Activated T-cell treated with anti-CD3 and anti-CD28 coated beads, Interleukin-2, amount 50 U/mL, for 72 hours (primary cell): ENCODE measurements around the gene TRAF3. TPM values are rescaled to one million over a fixed set of nuclear protein-coding genes. Genes with fewer than 3 reads are reported as not detected.
"Not testable (repeated sequence)": the region's sequence is repeated elsewhere in the genome, so short reads cannot be mapped to it uniquely, and the experiment has no call there.

ENCODE experiments used
- ATAC-seq, 2 donors: fragments of 150-1000 bp; cut with Tn5 transposase; replicated peaks in 1 of 2; 2 replicates each; pipeline ENCODE4 v1.10.0; 2021; ENCODE audit warnings: moderate library complexity in 2 of 2, mild to moderate bottlenecking in 1 of 2
- DNase-seq, 2 donors: peaks; one replicate each; pipeline ENCODE4 v3.0.0; 2021 to 2022; ENCODE audit warnings: mixed read lengths in 1 of 2
- H3K27ac Mint-ChIP-seq: one replicate; pipeline ENCODE4 v1.8.0; 2022; ENCODE audit warnings: mild to moderate bottlenecking, moderate library complexity, mixed read lengths
- H3K27me3 Mint-ChIP-seq: one replicate; pipeline ENCODE4 v1.8.0; 2022; ENCODE audit warnings: low read depth, mixed read lengths
- H3K36me3 Mint-ChIP-seq, 2 donors: one replicate each; pipeline ENCODE4 v1.8.0; 2022; ENCODE audit warnings: mixed read lengths in 2 of 2, mild to moderate bottlenecking in 1 of 2; ENCODE audit not compliant: insufficient read depth in 2 of 2
- H3K4me1 Mint-ChIP-seq: one replicate; pipeline ENCODE4 v1.8.0; 2022; ENCODE audit warnings: low read depth, mixed read lengths
- H3K4me3 Mint-ChIP-seq, 2 donors: one replicate each; pipeline ENCODE4 v1.8.0; 2022; ENCODE audit warnings: mild to moderate bottlenecking in 2 of 2, mixed read lengths in 2 of 2, moderate library complexity in 2 of 2
- H3K9me3 Mint-ChIP-seq, 2 donors: one replicate each; pipeline ENCODE4 v1.8.0; 2022; ENCODE audit warnings: mixed read lengths in 2 of 2
- total RNA-seq, 2 donors: library from RNA; stranded (reverse); gene quantifications; one replicate each; pipeline ENCODE4 v1.2.3, GENCODE V29; 2022

TRAF3 gene
- total RNA-seq, 2 donors from 2014 or later: 123 to 137 TPM

DNA sequence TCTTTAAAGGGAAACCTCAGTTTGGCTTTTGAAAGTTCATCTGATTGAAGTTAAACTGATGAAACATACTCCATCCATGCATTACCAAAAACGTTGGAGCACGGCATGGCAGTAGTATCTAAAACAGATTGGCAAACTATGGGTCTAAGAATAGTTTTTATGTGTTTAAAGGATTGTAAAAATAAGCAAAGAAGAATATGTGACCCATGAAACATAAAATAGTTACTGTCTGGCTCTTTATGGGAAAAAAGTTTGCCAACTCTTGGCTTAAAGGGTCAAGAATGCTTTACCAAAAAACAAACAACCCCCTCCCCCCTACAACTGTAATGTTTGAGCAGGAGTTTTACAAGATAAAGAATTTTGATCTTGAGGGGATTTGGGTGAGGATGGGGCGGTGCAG lies 32.6 kb downstream of the TRAF3 start:
- no peak for ATAC-seq
- Mint-ChIP-seq H3K36me3 (peaks cover 15 to 47% of the 10 kb centered on the region in 2 donors), H3K27ac (peak overlapping the region; percentile 93), H3K4me3 (peak overlapping the region; percentile 64 to 70), H3K9me3 (no peaks in the 10 kb centered on the region), H3K4me1 (peaks cover 95% of the 10 kb centered on the region), H3K27me3 (no peaks in the 10 kb centered on the region)
- DNase-seq: no peak

DNA sequence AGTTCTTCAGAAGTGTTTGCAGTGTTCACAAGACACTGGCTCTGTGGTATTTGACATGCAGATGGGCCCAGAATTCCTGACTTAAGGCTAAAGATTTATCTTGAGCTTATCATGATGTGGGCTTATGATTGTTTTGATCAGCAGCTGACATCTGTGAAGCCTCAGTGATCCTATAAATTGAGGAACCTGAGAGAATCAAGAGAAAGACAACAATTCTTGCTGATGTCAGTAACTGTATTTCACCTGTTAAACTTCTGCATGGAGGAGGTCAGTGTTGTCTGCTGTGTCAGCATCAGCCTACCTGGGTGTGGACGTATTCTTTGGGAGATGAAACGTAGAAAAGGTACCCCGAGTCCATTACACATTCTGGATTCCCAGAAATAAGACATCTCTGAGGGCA lies 33.3 kb downstream of the TRAF3 start:
- Mint-ChIP-seq H3K9me3 (peaks cover 0 to under 1% of the 10 kb centered on the region in 2 donors), H3K27me3 (no peaks in the 10 kb centered on the region), H3K4me3 (peak overlapping the region; percentile 64 to 70), H3K4me1 (peaks cover 95% of the 10 kb centered on the region), H3K27ac (peak overlapping the region; percentile 93), H3K36me3 (peaks cover 19 to 47% of the 10 kb centered on the region in 2 donors)
- ATAC-seq (no peak), DNase-seq (no peak)

DNA sequence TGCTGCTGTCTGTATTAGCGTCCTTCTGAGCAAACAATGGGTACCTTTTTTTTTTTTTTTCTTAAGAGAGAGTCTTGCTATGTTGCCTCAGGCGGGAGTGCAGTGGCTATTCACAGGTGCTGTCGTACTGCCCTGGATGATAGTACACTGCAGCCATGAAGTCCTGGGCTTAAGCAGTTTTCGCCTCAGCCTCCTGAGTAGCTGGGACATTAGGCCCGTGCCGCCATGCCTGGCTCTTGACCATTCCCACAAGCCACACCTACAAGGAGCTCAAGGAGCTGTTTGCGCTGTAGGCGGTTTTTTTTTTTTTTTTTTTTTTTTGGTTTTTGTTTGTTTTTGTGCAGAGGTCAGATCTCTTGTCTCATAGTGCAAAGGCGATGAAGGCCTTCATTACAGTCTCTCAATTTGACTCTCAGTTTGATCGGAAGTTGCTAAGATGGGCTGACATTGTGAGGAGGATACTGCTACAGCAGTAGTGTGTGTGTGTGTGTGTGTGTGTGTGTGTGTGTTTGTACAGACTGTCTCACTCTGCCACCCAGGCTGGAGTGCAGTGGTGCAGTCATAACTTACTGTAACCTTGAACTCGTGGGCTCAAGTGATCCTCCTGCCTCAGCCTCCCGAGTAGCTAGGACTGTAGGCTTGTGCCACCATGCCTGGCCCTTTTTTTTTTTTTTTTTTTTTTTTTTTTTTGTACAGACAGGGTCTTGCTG lies 34.2 kb downstream of the TRAF3 start:
- Mint-ChIP-seq H3K27ac (peak overlapping the region; percentile 31), H3K36me3 (peaks cover 20 to 49% of the 10 kb centered on the region in 2 donors)

DNA sequence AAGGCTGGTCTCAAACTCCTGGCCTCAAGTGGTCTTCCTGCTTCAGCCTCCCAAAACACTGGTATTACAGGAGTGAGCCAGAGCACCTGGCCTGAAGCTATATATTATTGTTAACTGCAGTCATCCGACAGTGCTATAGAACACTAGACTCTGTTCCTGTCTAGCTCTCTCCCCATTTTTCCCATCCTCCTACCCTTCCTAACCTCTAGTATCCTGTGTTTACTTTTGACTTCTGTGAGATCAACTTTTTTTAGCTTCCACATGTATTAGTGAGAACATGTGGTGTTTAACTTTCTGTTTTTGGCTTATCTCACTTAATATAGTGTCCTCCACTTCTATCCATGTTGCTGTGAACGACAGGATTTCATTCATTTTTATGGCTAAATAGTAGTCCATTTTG lies 34.7 kb downstream of the TRAF3 start:
- Mint-ChIP-seq H3K36me3 (peaks cover 22 to 53% of the 10 kb centered on the region in 2 donors), H3K27me3 (no peaks in the 10 kb centered on the region), H3K4me1 (peaks cover 94% of the 10 kb centered on the region), H3K27ac (peak overlapping the region; percentile 3), H3K9me3 (peaks cover 0 to 2% of the 10 kb centered on the region in 2 donors), H3K4me3 (peak overlapping the region; percentile 5 to 34)
- DNase-seq: no peak
- ATAC-seq: no peak

More for the DNA sequence above, 34.2 kb downstream of the TRAF3 start:
- no peaks in the 10 kb centered on the region for H3K27me3 Mint-ChIP-seq
- ATAC-seq (peak; percentile 20 to 63), DNase-seq (no peak)
- H3K4me3 Mint-ChIP-seq: peak overlapping the region; percentile 18 to 27
- H3K4me1 Mint-ChIP-seq: peaks cover 94% of the 10 kb centered on the region
- peaks cover 0 to 2% of the 10 kb centered on the region in 2 donors for H3K9me3 Mint-ChIP-seq

DNA sequence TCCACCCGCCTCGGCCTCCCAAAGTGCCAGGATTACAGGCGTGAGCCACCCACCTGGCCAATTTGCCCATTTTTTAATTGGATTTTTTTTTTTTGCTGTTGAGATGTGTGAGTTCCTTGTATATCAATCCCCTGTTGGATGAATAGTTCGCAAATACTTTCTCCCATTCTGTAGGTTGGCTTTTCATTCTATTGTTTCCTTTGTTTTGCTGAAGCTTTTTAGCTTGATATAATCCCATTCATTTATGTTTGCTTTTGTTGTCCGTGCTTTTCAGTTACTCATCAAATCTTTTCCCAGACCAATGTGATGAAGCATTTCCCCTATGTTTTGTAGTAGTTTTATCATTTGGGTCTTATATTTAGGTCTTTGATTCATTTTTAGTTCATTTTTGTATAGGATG lies 36.4 kb downstream of the TRAF3 start:
- Mint-ChIP-seq H3K9me3 (peaks cover 0 to 2% of the 10 kb centered on the region in 2 donors), H3K36me3 (peaks cover 20 to 50% of the 10 kb centered on the region in 2 donors), H3K27ac (peak overlapping the region; percentile 94), H3K4me3 (peak overlapping the region; percentile 59 to 83), H3K27me3 (no peaks in the 10 kb centered on the region), H3K4me1 (peaks cover 94% of the 10 kb centered on the region)
- no peak for ATAC-seq
- DNase-seq: no peak

DNA sequence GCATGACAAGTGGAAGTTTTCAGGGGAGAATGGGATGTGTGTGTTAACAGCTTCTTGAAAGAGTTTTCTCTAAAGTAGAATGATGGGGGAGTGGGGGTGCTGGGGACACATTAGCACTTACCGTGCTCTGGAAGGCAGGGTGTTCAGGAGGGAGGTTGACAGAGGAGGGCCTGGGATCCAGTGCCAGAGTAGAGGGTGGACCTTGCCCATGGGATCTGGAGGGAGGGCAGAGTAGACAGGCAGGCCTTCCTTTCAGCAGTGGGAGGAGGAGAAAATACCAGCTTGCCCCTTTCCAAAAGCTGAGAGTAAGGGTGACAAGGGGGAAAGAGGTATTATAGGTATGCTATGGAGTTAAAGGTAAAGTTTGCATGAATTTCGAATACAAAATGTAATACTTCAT lies 40.1 kb downstream of the TRAF3 start:
- peak overlapping the region; percentile 33 to 67 for H3K4me3 Mint-ChIP-seq

DNA sequence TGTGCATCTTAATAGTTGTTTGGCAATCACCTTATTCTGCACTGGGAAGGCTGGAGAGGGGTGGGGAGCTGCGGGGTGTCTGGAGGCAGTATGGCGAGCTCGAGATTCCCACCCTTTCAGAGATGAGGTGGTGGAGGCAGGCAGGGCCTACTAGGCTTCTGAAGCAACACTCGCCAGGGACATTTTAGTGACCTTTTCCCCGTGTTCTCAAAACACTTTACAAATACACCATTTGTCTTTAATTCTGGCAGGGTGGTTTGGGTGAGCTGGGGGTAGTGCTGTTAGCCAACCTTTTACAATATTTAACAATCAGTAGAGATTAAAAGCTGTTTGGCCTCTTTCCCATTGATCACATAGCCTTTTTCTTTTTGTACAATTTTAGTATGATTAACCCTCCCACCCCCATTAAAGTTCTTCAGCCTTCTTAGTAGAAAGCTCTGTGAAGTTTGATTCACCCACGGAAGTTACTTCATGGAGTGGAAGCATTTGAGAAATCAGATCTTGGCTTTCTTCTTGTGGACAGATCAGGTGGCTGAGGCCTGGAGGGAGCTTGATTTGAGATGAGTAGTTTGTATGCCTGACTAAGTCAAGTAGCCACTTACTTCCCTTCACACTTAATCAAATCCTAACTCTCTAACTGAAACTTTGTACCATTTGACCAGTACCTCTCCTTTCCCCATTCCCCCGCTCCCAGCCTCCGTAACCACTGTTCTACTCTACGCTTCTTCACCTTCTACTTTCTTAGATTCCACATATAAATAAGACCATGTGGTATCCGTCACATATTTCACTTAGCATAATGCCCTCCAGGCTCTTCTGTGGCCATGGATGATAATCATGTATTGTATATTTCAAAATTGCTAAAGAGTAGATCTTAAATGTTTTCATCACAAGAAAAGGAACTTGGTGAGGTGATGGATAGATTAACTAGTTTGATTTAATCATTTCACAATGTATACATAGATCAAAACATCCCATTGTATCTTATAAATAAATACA lies 41.0 kb downstream of the TRAF3 start:
- ATAC-seq: peak in 1 of 2 donors; percentile 13
- peaks cover 22 to 45% of the 10 kb centered on the region in 2 donors for H3K36me3 Mint-ChIP-seq

More for the DNA sequence above, 40.1 kb downstream of the TRAF3 start:
- Mint-ChIP-seq H3K9me3 (peaks cover 0 to 2% of the 10 kb centered on the region in 2 donors), H3K36me3 (peaks cover 21 to 47% of the 10 kb centered on the region in 2 donors), H3K27me3 (no peaks in the 10 kb centered on the region), H3K4me1 (peaks cover 91% of the 10 kb centered on the region), H3K27ac (peak overlapping the region; percentile 89)
- ATAC-seq: no peak
- no peak for DNase-seq

DNA sequence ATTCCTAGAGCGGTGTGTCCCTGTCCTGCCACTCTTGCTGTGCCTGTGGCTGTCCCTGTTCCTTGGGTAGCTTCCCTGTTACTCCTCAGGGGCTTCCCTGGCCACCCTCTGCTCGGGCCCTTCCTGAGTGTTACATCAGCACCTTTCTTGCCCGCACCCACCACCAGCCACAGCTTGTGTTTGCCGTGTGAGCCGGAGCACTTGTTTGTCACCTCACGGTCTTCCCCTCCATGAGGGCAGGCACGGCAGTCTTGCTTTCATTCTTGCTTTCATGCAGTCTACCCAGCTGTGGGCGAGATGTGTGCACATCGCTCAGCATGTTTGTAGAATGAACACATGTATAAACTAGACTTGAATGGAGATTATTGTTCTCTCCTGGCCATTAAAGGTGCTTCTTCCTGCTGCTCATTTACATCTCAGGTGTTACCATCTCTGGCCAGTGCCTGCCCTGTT lies 42.0 kb downstream of the TRAF3 start:
- peaks cover 93% of the 10 kb centered on the region for H3K4me1 Mint-ChIP-seq
- ATAC-seq (peak; percentile 81 to 82), DNase-seq (peak; percentile 87 to 93)
- H3K27me3 Mint-ChIP-seq: no peaks in the 10 kb centered on the region
- peaks cover 20 to 39% of the 10 kb centered on the region in 2 donors for H3K36me3 Mint-ChIP-seq
- peak overlapping the region; percentile 98 for H3K27ac Mint-ChIP-seq
- H3K4me3 Mint-ChIP-seq: peak overlapping the region; percentile 85 to 95
- H3K9me3 Mint-ChIP-seq: peaks cover 0 to 2% of the 10 kb centered on the region in 2 donors

More for the DNA sequence above, 41.0 kb downstream of the TRAF3 start:
- peaks cover 94% of the 10 kb centered on the region for H3K4me1 Mint-ChIP-seq
- DNase-seq: peak in 1 of 2 donors; percentile 40
- H3K9me3 Mint-ChIP-seq: peaks cover 0 to 2% of the 10 kb centered on the region in 2 donors
- H3K27me3 Mint-ChIP-seq: no peaks in the 10 kb centered on the region
- H3K27ac Mint-ChIP-seq: peak overlapping the region; percentile 89
- peak overlapping the region; percentile 57 to 67 for H3K4me3 Mint-ChIP-seq

DNA sequence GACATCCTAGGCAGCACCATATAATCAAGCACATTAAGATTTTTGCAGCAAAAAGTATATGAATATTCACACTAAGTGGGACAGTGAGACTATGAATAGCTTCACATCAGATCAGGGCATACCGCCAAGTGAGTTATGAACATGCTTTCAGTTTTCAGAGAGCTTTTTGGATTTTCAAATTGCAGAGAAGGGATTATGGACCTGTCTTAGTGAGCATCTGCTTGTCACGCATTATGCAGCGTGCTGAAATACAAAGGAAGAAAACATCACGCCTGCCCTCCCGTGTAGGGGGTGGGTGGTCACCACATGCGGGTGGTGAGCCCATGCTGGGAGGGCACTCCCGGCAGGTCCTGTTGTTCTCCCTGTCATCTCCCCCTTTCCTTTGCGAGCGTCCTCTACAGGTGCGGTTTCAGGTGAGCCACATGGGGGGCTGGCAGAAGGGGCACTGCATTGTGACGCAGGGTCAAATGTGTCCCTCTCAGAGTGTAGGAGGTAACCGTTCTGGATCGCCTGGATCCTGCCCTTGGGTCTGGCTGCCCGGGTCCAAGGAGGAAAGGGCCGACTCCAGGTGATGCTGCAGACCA lies 42.6 kb downstream of the TRAF3 start:
- peaks cover 93% of the 10 kb centered on the region for H3K4me1 Mint-ChIP-seq
- ATAC-seq (peak; percentile 34 to 38), DNase-seq (peak; percentile 29 to 44)
- no peaks in the 10 kb centered on the region for H3K27me3 Mint-ChIP-seq
- peaks cover 21 to 34% of the 10 kb centered on the region in 2 donors for H3K36me3 Mint-ChIP-seq
- H3K27ac Mint-ChIP-seq: peak overlapping the region; percentile 98
- H3K9me3 Mint-ChIP-seq: peaks cover 0 to 2% of the 10 kb centered on the region in 2 donors
- H3K4me3 Mint-ChIP-seq: peak overlapping the region; percentile 85 to 95

DNA sequence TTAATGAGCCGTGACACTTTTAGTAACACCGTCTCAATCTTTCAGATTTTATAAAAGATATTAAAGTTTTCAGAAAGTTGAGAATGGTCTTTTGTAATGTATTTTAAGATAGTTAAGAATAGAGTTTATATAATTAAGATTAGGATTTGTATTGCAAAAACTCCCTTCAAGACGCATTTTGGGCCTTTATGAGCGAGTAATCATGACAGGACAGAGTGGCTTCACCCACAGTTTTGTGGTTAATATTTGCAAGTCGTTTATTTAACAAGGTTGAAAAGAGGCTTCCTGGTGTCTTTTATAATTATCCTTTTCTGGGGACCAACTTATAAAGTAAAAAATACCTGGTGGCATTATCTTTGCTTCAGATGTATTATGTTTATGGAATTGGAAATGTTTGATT lies 44.0 kb downstream of the TRAF3 start:
- no peaks in the 10 kb centered on the region for H3K9me3 Mint-ChIP-seq
- H3K4me3 Mint-ChIP-seq: peak overlapping the region; percentile 75 to 85
- peaks cover 18 to 32% of the 10 kb centered on the region in 2 donors for H3K36me3 Mint-ChIP-seq
- peaks cover 93% of the 10 kb centered on the region for H3K4me1 Mint-ChIP-seq
- H3K27ac Mint-ChIP-seq: peak overlapping the region; percentile 97
- no peaks in the 10 kb centered on the region for H3K27me3 Mint-ChIP-seq
- ATAC-seq (no peak), DNase-seq (no peak)

DNA sequence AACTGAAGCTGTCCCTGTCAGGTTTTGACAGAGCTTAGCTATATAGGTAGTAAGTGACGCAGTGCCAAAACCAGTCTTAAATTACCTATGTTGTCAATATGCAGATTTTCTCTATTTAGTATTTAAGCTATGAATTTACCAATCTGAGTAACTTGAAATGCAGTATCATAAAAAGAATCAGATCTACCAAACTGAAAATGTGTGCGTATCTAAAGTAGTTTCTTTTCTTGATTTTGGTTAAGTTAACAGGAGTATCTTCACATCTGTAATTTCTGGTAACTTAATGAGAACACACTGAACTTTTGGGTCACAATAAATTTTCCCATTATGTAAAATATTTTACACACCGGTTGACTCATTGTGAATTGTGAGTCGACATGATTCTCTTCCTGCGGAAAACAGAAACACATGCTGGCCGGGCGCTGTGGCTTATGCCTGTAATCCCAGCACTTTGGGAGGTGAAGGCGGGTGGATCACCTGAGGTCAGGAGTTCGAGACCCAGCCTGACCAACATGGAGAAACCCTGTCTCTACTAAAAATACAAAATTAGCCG lies 45.1 kb downstream of the TRAF3 start:
- Mint-ChIP-seq H3K27me3 (no peaks in the 10 kb centered on the region), H3K36me3 (peaks cover 16 to 23% of the 10 kb centered on the region in 2 donors), H3K4me1 (peaks cover 91% of the 10 kb centered on the region), H3K27ac (peak overlapping the region; percentile 95), H3K9me3 (no peaks in the 10 kb centered on the region), H3K4me3 (peak overlapping the region; percentile 63 to 78)
- DNase-seq (peak; percentile 71 to 75), ATAC-seq (peak; percentile 70 to 72)

DNA sequence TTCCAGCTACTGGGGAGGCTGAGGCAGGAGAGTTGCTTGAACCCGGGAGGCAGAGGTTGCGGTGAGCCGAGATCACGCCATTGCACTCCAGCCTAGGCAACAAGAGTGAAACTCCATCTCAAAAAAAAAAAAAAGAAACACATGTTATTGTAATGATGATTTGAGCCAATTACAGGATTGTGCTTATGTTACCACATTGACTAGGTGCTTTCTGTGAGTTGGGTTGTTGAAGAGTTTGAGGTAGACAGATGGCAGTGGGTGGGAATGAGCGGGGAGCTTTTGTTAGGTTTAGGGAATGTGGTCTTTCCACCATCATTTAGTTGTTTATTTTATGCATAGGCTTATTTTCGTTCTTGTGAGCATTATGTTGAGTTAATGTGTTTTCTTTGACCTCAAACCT lies 45.6 kb downstream of the TRAF3 start:
- peaks cover 16 to 22% of the 10 kb centered on the region in 2 donors for H3K36me3 Mint-ChIP-seq
- H3K4me1 Mint-ChIP-seq: peaks cover 91% of the 10 kb centered on the region
- H3K9me3 Mint-ChIP-seq, H3K27me3 Mint-ChIP-seq, DNase-seq, ATAC-seq: not testable (repeated sequence)
- H3K4me3 Mint-ChIP-seq: peak overlapping the region; percentile 63 to 78
- peak overlapping the region; percentile 95 for H3K27ac Mint-ChIP-seq
